ENCODE data around the gene CNKSR3. TPM values are rescaled to one million over a fixed set of nuclear protein-coding genes. Genes with fewer than 3 reads are reported as not detected.

CNKSR3 gene
- polyA plus RNA-seq, 3 donors, result not detected

GRCh38 chr6:154406301-154406700, 104.2 kb downstream of the CNKSR3 start:
- Mint-ChIP-seq H3K27ac (no peak overlapping the region), H3K4me1 (peaks cover 3% of the 10 kb centered on the region), H3K36me3 (no peaks in the 10 kb centered on the region), H3K4me3 (no peak overlapping the region), H3K9me3 (peaks cover 0 to 2% (median 0%) of the 10 kb centered on the region in 7 donors), H3K27me3 (ENCODE audit: low read depth in 3 of 3) (peaks cover 0 to 2% (median 0%) of the 10 kb centered on the region in 3 donors)
- Histone ChIP-seq H3K4me1 (ENCODE audit: control insufficient read depth in 1 of 2, insufficient read depth in 2 of 2, low read length in 2 of 2) (no peaks in the 10 kb centered on the region), H3K4me3 (replicated peaks in 1 of 3; ENCODE audit: low read depth in 2 of 3, low read length in 3 of 3) (no peak overlapping the region), H3K36me3 (replicated peaks in 1 of 2; ENCODE audit: control insufficient read depth in 1 of 2, insufficient read depth in 2 of 2, low read length in 2 of 2) (no peaks in the 10 kb centered on the region), H3K9ac (ENCODE audit: insufficient read depth, low read length, poor library complexity, severe bottlenecking) (no peak overlapping the region), H3K79me2 (ENCODE audit: insufficient read depth, low read length) (no peaks in the 10 kb centered on the region), H2AFZ (ENCODE audit: insufficient read depth, low read depth, low read length, poor library complexity, severe bottlenecking) (no peak overlapping the region), H4K20me1 (ENCODE audit: insufficient read depth, low read length) (no peaks in the 10 kb centered on the region), H3K4me2 (replicated peaks; ENCODE audit: extremely low read depth, low read length, poor library complexity, severe bottlenecking) (no peak overlapping the region), H3K27me3 (ENCODE audit: control insufficient read depth in 2 of 2, insufficient read depth in 2 of 2, low read length in 2 of 2) (no peaks in the 10 kb centered on the region), H3K9me3 (replicated peaks in 1 of 2; ENCODE audit: control insufficient read depth in 1 of 2, insufficient read depth in 1 of 2, low read length in 2 of 2) (no peaks in the 10 kb centered on the region), H3K27ac (ENCODE audit: low read depth in 1 of 2, low read length in 2 of 2) (no peak overlapping the region)
- WGBS (ENCODE audit: insufficient coverage), result 100% methylated on average over 7 of the region's 20 CpGs
- intact Hi-C loops (cut with micrococcal nuclease), result no loop called here
- TF ChIP-seq, protein P1, sequence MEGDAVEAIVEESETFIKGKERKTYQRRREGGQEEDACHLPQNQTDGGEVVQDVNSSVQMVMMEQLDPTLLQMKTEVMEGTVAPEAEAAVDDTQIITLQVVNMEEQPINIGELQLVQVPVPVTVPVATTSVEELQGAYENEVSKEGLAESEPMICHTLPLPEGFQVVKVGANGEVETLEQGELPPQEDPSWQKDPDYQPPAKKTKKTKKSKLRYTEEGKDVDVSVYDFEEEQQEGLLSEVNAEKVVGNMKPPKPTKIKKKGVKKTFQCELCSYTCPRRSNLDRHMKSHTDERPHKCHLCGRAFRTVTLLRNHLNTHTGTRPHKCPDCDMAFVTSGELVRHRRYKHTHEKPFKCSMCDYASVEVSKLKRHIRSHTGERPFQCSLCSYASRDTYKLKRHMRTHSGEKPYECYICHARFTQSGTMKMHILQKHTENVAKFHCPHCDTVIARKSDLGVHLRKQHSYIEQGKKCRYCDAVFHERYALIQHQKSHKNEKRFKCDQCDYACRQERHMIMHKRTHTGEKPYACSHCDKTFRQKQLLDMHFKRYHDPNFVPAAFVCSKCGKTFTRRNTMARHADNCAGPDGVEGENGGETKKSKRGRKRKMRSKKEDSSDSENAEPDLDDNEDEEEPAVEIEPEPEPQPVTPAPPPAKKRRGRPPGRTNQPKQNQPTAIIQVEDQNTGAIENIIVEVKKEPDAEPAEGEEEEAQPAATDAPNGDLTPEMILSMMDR (IDR thresholded peaks at IDR 0.05), result no peak
- DNase-seq, result no peak

DNA sequence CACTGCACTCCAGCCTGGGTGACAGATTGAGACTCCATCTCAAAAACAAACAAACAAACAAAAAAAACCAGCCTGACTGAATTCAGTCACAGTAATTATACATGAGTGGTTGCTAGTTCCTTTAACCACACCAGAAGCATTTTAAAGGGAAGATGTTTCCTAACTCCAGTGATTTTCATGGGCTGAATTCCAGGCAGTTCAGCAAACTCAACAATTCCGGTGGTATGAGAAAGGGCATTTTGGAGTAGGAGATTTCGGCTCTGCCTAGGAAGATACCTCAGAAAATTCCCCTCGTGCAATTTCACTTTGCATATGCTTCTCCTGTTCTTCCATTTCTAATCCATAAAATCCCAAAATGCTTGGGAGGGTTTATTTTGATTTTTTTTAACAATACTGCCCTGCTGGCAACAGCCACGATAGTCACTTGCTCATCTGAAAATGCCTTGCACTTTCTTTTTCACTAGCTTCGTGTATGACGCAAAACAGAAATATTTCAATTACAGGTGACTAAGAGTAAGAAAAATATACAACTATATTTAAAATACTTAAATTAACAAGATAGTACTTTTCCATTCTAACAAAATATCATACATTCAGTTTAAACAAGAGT, 105.6 kb downstream of the CNKSR3 start:
- Histone ChIP-seq H3K4me3 (replicated peaks in 1 of 3; ENCODE audit: low read depth in 2 of 3, low read length in 3 of 3) (no peak overlapping the region), H3K9ac (ENCODE audit: insufficient read depth, low read length, poor library complexity, severe bottlenecking) (no peak overlapping the region), H3K9me3 (replicated peaks in 1 of 2; ENCODE audit: control insufficient read depth in 1 of 2, insufficient read depth in 1 of 2, low read length in 2 of 2) (no peaks in the 10 kb centered on the region), H3K79me2 (ENCODE audit: insufficient read depth, low read length) (no peaks in the 10 kb centered on the region), H3K36me3 (replicated peaks in 1 of 2; ENCODE audit: control insufficient read depth in 1 of 2, insufficient read depth in 2 of 2, low read length in 2 of 2) (no peaks in the 10 kb centered on the region), H3K4me2 (replicated peaks; ENCODE audit: extremely low read depth, low read length, poor library complexity, severe bottlenecking) (no peak overlapping the region), H3K27me3 (ENCODE audit: control insufficient read depth in 2 of 2, insufficient read depth in 2 of 2, low read length in 2 of 2) (no peaks in the 10 kb centered on the region), H4K20me1 (ENCODE audit: insufficient read depth, low read length) (no peaks in the 10 kb centered on the region), H2AFZ (ENCODE audit: insufficient read depth, low read depth, low read length, poor library complexity, severe bottlenecking) (no peak overlapping the region), H3K4me1 (ENCODE audit: control insufficient read depth in 1 of 2, insufficient read depth in 2 of 2, low read length in 2 of 2) (no peaks in the 10 kb centered on the region), H3K27ac (ENCODE audit: low read depth in 1 of 2, low read length in 2 of 2) (no peak overlapping the region)
- no peak overlapping the region for H3K4me3 Mint-ChIP-seq
- intact Hi-C loops (cut with micrococcal nuclease), result no loop called here
- peaks cover 0 to 4% (median 0%) of the 10 kb centered on the region in 7 donors for H3K9me3 Mint-ChIP-seq
- H3K27me3 Mint-ChIP-seq (ENCODE audit: low read depth in 3 of 3), result peaks cover 0 to 2% (median 2%) of the 10 kb centered on the region in 3 donors
- H3K36me3 Mint-ChIP-seq, result no peaks in the 10 kb centered on the region
- TF ChIP-seq, protein P1 (IDR thresholded peaks at IDR 0.05), result no peak
- H3K4me1 Mint-ChIP-seq, result peaks cover 3% of the 10 kb centered on the region
- no peak overlapping the region for H3K27ac Mint-ChIP-seq
- WGBS (ENCODE audit: insufficient coverage), result no CpG with 5 or more reads among the region's 6 CpGs
- no peak for DNase-seq

Measured in CD14-positive monocyte (primary cell).